Body of pancreas (tissue), 4 donors: ENCODE results near the gene SLC38A10.

Experiments used
- POLR2A ChIP-seq, 3 donors: fragments of 450-650 bp; IDR thresholded peaks; one replicate each; pipeline ENCODE4 v1.6.1; 2016; ENCODE audit warnings: antibody characterized with exemption in 3 of 3, mild to moderate bottlenecking in 2 of 3
- TF ChIP-seq, protein P1 (sequence below), 7 experiments: fragments of 450-650 bp in 4 of 7; fragments of 200-600 bp in 3 of 7; sonication (generic) in 3 of 7; IDR thresholded peaks; one replicate each; pipeline ENCODE4 v1.5.1; 2016 to 2019; ENCODE audit warnings: antibody characterized with exemption in 7 of 7

- TF ChIP-seq POLR2A (IDR thresholded peaks at IDR 0.05): no peak
- TF ChIP-seq, protein P1, sequence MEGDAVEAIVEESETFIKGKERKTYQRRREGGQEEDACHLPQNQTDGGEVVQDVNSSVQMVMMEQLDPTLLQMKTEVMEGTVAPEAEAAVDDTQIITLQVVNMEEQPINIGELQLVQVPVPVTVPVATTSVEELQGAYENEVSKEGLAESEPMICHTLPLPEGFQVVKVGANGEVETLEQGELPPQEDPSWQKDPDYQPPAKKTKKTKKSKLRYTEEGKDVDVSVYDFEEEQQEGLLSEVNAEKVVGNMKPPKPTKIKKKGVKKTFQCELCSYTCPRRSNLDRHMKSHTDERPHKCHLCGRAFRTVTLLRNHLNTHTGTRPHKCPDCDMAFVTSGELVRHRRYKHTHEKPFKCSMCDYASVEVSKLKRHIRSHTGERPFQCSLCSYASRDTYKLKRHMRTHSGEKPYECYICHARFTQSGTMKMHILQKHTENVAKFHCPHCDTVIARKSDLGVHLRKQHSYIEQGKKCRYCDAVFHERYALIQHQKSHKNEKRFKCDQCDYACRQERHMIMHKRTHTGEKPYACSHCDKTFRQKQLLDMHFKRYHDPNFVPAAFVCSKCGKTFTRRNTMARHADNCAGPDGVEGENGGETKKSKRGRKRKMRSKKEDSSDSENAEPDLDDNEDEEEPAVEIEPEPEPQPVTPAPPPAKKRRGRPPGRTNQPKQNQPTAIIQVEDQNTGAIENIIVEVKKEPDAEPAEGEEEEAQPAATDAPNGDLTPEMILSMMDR (IDR thresholded peaks at IDR 0.05): no peak
Measured at GRCh38 chr17:81306898-81307510, 11.9 kb upstream of the SLC38A10 start.
